Aorta (tissue), 5 donors: ENCODE data around the gene CLASP2. TPM values are rescaled to one million over a fixed set of nuclear protein-coding genes. Genes with fewer than 3 reads are reported as not detected.
"Not testable (repeated sequence)": the region's sequence is repeated elsewhere in the genome, so short reads cannot be mapped to it uniquely, and the experiment has no call there.

ENCODE experiments used
- ATAC-seq: fragments of 200-7000 bp; cut with Tn5 transposase; one replicate; pipeline ENCODE4 v1.9.1; 2022; ENCODE audit warnings: moderate library complexity; ENCODE audit not compliant: low FRiP score
- DNase-seq, 2 donors: peaks; one replicate each; pipeline ENCODE4 v3.0.0-alpha.2; 2020
- H3K27ac ChIP-seq, 2 donors: one replicate each; pipeline ENCODE4 v1.5.1; 2013; ENCODE audit warnings: low read length in 2 of 2, mild to moderate bottlenecking in 2 of 2, moderate library complexity in 2 of 2, control low read depth in 1 of 2, inconsistent platforms in 1 of 2, low read depth in 1 of 2
- H3K27me3 ChIP-seq, 2 donors: one replicate each; pipeline ENCODE4 v1.6.1; 2013; ENCODE audit warnings: control low read depth in 1 of 2, low read length in 1 of 2, mild to moderate bottlenecking in 1 of 2, moderate library complexity in 1 of 2; ENCODE audit not compliant: insufficient read depth in 2 of 2, control insufficient read depth in 1 of 2
- H3K36me3 ChIP-seq, 2 donors: one replicate each; pipeline ENCODE4 v1.6.1; 2013; ENCODE audit warnings: control low read depth in 1 of 2, low read length in 1 of 2, mild to moderate bottlenecking in 1 of 2; ENCODE audit not compliant: insufficient read depth in 2 of 2, control insufficient read depth in 1 of 2
- H3K4me1 ChIP-seq, 2 donors: one replicate each; pipeline ENCODE4 v1.6.1; 2013; ENCODE audit warnings: low read length in 2 of 2, control low read depth in 1 of 2, mild to moderate bottlenecking in 1 of 2, moderate library complexity in 1 of 2; ENCODE audit not compliant: insufficient read depth in 2 of 2, control insufficient read depth in 1 of 2
- H3K4me3 ChIP-seq, 2 donors: one replicate each; pipeline ENCODE4 v1.5.1; 2013; ENCODE audit warnings: low read length in 2 of 2, control low read depth in 1 of 2, mild to moderate bottlenecking in 1 of 2
- H3K9me3 ChIP-seq: one replicate; pipeline ENCODE4 v1.6.1; 2013; ENCODE audit warnings: mild to moderate bottlenecking, low read length; ENCODE audit not compliant: control insufficient read depth
- WGBS, 2 donors: extraction: QIAGEN DNeasy Blood & Tissue Kit; methylation state at CpG; one replicate each; pipeline ENCODE4 v1.1.7; 2013; 5-methylcytosine and 5-hydroxymethylcytosine counted together
- intact Hi-C, 2 donors: fragments of 100-400 bp; cut with DNase I; formaldehyde crosslinking; loops; one replicate each; pipeline versions ENCODE4 v1.14.2 to v1.15.0; 2022
- long read RNA-seq, 2 donors: library from polyadenylated mRNA; unstranded; transcript quantifications; one replicate each; pipeline ENCODE4 v2.0.0, GENCODE V29; 2020 to 2021
- polyA plus RNA-seq, 2 donors: library from polyadenylated mRNA; stranded (reverse); fragments of 200-250 nt; gene quantifications; one replicate each; pipeline ENCODE4 v1.2.3, GENCODE V29; 2013
- total RNA-seq, 2 donors: library from RNA; stranded (reverse); fragmentation: NEBNext Ultra II Directional; extraction: Animal tissue kit (Norgen Biotek cat#: 25700); gene quantifications; one replicate each; pipeline ENCODE4 v1.2.1, GENCODE V29; 2021
- donor health status: healthy with polysubstance abuse.
- donor health status: Bipolar disorder and iron deficiency.
- donor health status: DM: no; HTN: no; CAD: no.
- donor health status: DM: no; HTN: no; CAD: no.
- donor health status: DM: yes; HTN: yes; CAD: no.

The CLASP2 gene
- total RNA-seq (100 to 1,000 TPM; 103 to 168 TPM), polyA plus RNA-seq (10 to 100 TPM; 11.9 to 21.4 TPM)
- long read RNA-seq, donor 1, partial matches to known transcripts, result 14 of 48 reads
- long read RNA-seq, donor 1, other reads (novel, unspliced or antisense), result 33 of 48 reads
- long read RNA-seq, donor 2, partial matches to known transcripts, result 9 of 33 reads
- long read RNA-seq, donor 2, other reads (novel, unspliced or antisense), result 24 of 33 reads

DNA sequence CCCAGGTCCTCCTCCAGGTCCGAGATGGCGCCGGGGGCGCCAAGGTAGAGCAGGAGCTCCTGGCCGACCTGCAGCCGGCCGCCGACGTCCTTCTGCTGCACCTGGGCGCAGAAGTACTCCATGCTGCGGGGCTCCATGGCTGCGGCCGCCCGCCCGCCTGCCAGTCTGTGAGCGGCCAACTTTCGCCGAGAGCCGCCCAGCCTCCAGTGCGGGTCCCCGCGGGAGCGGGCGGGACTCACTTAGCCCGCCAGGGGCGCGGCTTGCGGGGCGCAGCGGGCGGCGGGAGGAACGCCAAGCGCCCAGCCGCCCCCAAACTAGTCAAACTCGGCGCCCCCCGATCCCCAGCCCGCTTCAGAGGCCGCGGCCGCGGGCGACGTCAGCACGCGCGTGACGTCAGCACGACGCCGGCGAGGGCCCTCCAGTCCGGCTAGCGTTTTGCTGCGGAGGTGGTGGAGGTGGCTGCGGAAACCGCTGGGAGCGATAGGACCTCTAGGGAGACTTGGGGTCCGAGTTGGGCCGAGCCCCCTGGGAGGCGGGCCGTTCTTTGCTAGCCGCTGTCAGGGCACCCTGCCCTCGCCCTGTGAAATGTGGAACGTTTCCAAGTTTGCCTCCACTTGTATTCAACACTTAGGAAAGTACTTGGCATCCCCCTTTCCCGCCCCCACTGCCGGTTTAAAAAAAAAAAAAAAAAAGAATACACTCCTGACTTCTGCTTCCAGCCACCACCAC lies at the start of gene CLASP2:
TSS of gene CLASP2 (minus strand) at position 389 of the 729 bp plus-strand sequence. CDS start at position 137, 252 bp downstream.
- DNase-seq, result peak; percentile 93 to 96

GRCh38 chr3:33758864-33759263 lies 40.8 kb upstream of the CLASP2 start:
- intact Hi-C loops, result no loop called here
- H3K4me1 ChIP-seq, result no peaks in the 10 kb centered on the region
- no peak overlapping the region for H3K4me3 ChIP-seq
- no peaks in the 10 kb centered on the region for H3K9me3 ChIP-seq
- no peaks in the 10 kb centered on the region for H3K27me3 ChIP-seq
- no peaks in the 10 kb centered on the region for H3K36me3 ChIP-seq
- no peak overlapping the region for H3K27ac ChIP-seq
- DNase-seq, result no peak
- 60 to 73% methylated on average over 2 of the region's 2 CpGs for WGBS, 2 donors
- ATAC-seq, result no peak

More for the DNA sequence above, at the start of gene CLASP2:
- 0% methylated on average over 59 to 68 of the region's 68 CpGs for WGBS, 2 donors
- peak within 1 kb of the TSS; percentile 73 for H3K4me3 ChIP-seq
- H3K27me3 ChIP-seq, result no peaks in the 10 kb centered on the region
- no peaks in the 10 kb centered on the region for H3K9me3 ChIP-seq
- H3K4me1 ChIP-seq, result peaks cover 5 to 12% of the 10 kb centered on the region in 2 donors
- peak within 1 kb of the TSS; percentile 91 to 98 for H3K27ac ChIP-seq
- intact Hi-C loops, result loop anchor here (2.0 to 5.0 kb wide), 4 partner anchors 59 to 81 kb away; no protein-coding TSS in a partner anchor
- peak; percentile 95 for ATAC-seq
- H3K36me3 ChIP-seq, result no peaks in the 10 kb centered on the region

DNA sequence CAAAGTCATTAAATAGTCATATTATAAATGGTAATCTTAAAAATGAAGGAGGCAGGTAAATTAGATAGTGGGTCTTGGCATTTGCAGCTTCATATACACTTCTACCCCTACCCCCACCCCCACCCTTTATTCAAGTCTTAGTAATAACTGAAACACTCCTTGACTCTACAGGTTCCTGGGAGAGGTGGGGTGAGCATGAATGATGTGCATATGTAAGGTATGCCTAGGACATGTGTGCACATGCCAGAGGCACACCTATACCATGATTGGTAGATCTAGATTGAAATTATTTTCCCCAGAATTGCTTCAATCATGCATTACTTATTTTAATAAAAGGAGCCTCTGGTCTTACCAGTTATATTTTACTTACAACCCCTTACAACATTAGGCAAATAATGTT lies 40.2 kb upstream of the CLASP2 start:
- no peaks in the 10 kb centered on the region for H3K36me3 ChIP-seq
- no peak for ATAC-seq
- H3K4me1 ChIP-seq, result no peaks in the 10 kb centered on the region
- DNase-seq, result no peak
- no peaks in the 10 kb centered on the region for H3K9me3 ChIP-seq
- intact Hi-C loops, result no loop called here
- H3K27me3 ChIP-seq, result no peaks in the 10 kb centered on the region
- no peak overlapping the region for H3K4me3 ChIP-seq
- no peak overlapping the region for H3K27ac ChIP-seq

- H3K36me3 ChIP-seq, H3K9me3 ChIP-seq, H3K4me1 ChIP-seq, H3K27ac ChIP-seq, H3K4me3 ChIP-seq, H3K27me3 ChIP-seq, ATAC-seq, intact Hi-C loops, DNase-seq: not testable (repeated sequence)
- WGBS, 2 donors, result 87 to 97% methylated on average over 1 of the region's 1 CpG
Observed at GRCh38 chr3:33754391-33754790, 36.3 kb upstream of the CLASP2 start.

DNA sequence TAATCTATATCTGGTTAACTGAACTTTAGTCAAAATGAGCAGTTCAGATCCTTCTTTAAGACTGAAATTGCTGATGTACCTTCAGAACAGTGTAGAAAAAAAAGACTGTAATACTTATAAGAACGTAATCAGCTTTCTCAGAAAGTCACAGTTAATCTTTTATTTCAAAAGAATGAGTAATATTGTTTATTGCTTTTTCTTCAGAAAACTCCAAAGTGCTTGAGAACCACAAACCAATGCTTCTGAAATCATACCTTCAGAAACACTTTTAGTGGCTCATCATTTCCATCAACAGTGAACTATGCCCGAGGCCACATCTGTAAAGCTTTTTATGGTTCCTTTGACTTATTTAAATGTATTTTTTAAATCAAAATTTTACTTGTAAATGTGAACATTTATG lies 33.3 kb upstream of the CLASP2 start:
- H3K4me1 ChIP-seq, result peaks cover 0 to 2% of the 10 kb centered on the region in 2 donors
- no peak for DNase-seq
- no peaks in the 10 kb centered on the region for H3K27me3 ChIP-seq
- H3K27ac ChIP-seq, result no peak overlapping the region
- intact Hi-C loops, result no loop called here
- no peak overlapping the region for H3K4me3 ChIP-seq
- no peaks in the 10 kb centered on the region for H3K9me3 ChIP-seq
- H3K36me3 ChIP-seq, result no peaks in the 10 kb centered on the region
- WGBS, 2 donors, result 50 to 57% methylated on average over 2 of the region's 2 CpGs
- ATAC-seq, result no peak

DNA sequence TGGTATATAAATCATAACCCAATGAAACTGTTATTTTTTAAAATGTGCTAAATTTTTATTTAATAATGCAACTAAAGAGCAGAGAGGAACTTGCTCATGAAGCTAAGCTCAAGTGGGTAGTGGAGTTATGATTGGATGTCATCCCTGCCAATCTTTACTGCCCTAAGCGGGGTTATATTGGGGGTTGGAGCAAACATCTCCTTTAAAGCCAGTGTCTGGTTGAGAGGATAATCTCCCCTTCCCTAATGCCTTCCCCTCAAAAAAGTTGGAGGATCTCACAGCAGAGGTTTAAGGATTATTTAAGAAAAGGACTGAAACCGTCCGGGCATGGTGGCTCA lies 32.1 kb upstream of the CLASP2 start:
- intact Hi-C loops, result no loop called here
- Histone ChIP-seq H3K27me3 (no peaks in the 10 kb centered on the region), H3K36me3 (no peaks in the 10 kb centered on the region), H3K4me1 (peaks cover 0 to 2% of the 10 kb centered on the region in 2 donors), H3K4me3 (no peak overlapping the region), H3K27ac (no peak overlapping the region), H3K9me3 (no peaks in the 10 kb centered on the region)
- ATAC-seq (no peak), DNase-seq (no peak)
- WGBS, 2 donors, result 91 to 92% methylated on average over 3 of the region's 3 CpGs

- WGBS, 2 donors, result 26 to 36% methylated on average over 2 of the region's 2 CpGs
Observed at GRCh38 chr3:33749546-33750210, 31.6 kb upstream of the CLASP2 start.

GRCh38 chr3:33746416-33747116 lies 28.5 kb upstream of the CLASP2 start:
- no peak for ATAC-seq
- Histone ChIP-seq H3K9me3 (no peaks in the 10 kb centered on the region), H3K4me1 (peaks cover 0 to 2% of the 10 kb centered on the region in 2 donors), H3K27me3 (no peaks in the 10 kb centered on the region), H3K4me3 (no peak overlapping the region), H3K27ac (no peak overlapping the region), H3K36me3 (no peaks in the 10 kb centered on the region)
- intact Hi-C loops, result no loop called here
- 66 to 76% methylated on average over 7 of the region's 7 CpGs for WGBS, 2 donors
- DNase-seq, result no peak

More at GRCh38 chr3:33749546-33750210, 31.6 kb upstream of the CLASP2 start:
- peaks cover 0 to 2% of the 10 kb centered on the region in 2 donors for H3K4me1 ChIP-seq
- no peaks in the 10 kb centered on the region for H3K27me3 ChIP-seq
- H3K4me3 ChIP-seq, result no peak overlapping the region
- intact Hi-C loops, result no loop called here
- ATAC-seq, result no peak
- no peak for DNase-seq
- H3K27ac ChIP-seq, result no peak overlapping the region
- H3K9me3 ChIP-seq, result no peaks in the 10 kb centered on the region
- H3K36me3 ChIP-seq, result no peaks in the 10 kb centered on the region
